CD14-positive monocyte (primary cell): Measurements from ENCODE around the gene EXD2. TPM values are rescaled to one million over a fixed set of nuclear protein-coding genes. Genes with fewer than 3 reads are reported as not detected.

Experiments used
- DNase-seq, 3 donors: peaks; one replicate each; pipeline ENCODE4 v3.0.0-alpha.2; 2011 to 2022
- H2AFZ ChIP-seq: 2 replicates; pipeline ENCODE4 v1.6.0; 2012; ENCODE audit warnings: mild to moderate bottlenecking, low read depth, low read length, inconsistent platforms; ENCODE audit not compliant: insufficient read depth, poor library complexity, severe bottlenecking
- H3K27ac ChIP-seq, 2 donors: 1 replicate in 1 of 2; 2 replicates in 1 of 2; pipeline ENCODE4 v1.5.1; 2012 to 2013; ENCODE audit warnings: low read length in 2 of 2, control low read depth in 1 of 2, inconsistent platforms in 1 of 2, low read depth in 1 of 2, mild to moderate bottlenecking in 1 of 2
- H3K27me3 ChIP-seq, 2 donors: one replicate each; pipeline versions ENCODE4 v1.6.0 to v1.6.1; 2011 to 2013; ENCODE audit warnings: low read length in 2 of 2; ENCODE audit not compliant: control insufficient read depth in 2 of 2, insufficient read depth in 2 of 2
- H3K36me3 ChIP-seq, 2 donors: replicated peaks in 1 of 2; 1 replicate in 1 of 2; 2 replicates in 1 of 2; pipeline versions ENCODE4 v1.5.1 to v1.6.1; 2012 to 2013; ENCODE audit warnings: low read length in 2 of 2, control low read depth in 1 of 2, inconsistent platforms in 1 of 2, mild to moderate bottlenecking in 1 of 2; ENCODE audit not compliant: insufficient read depth in 2 of 2, control insufficient read depth in 1 of 2
- H3K4me1 ChIP-seq, 2 donors: 1 replicate in 1 of 2; 2 replicates in 1 of 2; pipeline versions ENCODE4 v1.5.1 to v1.6.1; 2012 to 2013; ENCODE audit warnings: low read length in 2 of 2, control low read depth in 1 of 2, inconsistent platforms in 1 of 2, mild to moderate bottlenecking in 1 of 2, moderate library complexity in 1 of 2; ENCODE audit not compliant: insufficient read depth in 2 of 2, control insufficient read depth in 1 of 2
- H3K4me2 ChIP-seq: replicated peaks from 2 replicates; pipeline ENCODE3; 2012; ENCODE audit warnings: low read length, moderate library complexity, mild to moderate bottlenecking; ENCODE audit not compliant: poor library complexity, severe bottlenecking; ENCODE audit errors: extremely low read depth
- H3K4me3 ChIP-seq, 3 experiments: fragments of 200-600 bp in 1 of 3; sonication (generic) in 1 of 3; replicated peaks in 1 of 3; 1 replicate in 2 of 3; 2 replicates in 1 of 3; pipeline ENCODE4 v1.5.1; 2011 to 2013; ENCODE audit warnings: low read length in 3 of 3, mild to moderate bottlenecking in 3 of 3, control low read depth in 2 of 3, low read depth in 2 of 3, inconsistent platforms in 1 of 3, moderate library complexity in 1 of 3
- H3K79me2 ChIP-seq: 2 replicates; pipeline ENCODE4 v1.6.0; 2012; ENCODE audit warnings: mild to moderate bottlenecking, control low read depth, inconsistent platforms, low read length, moderate library complexity; ENCODE audit not compliant: insufficient read depth
- H3K9ac ChIP-seq: 2 replicates; pipeline ENCODE4 v1.6.0; 2017; ENCODE audit warnings: low read length, mild to moderate bottlenecking; ENCODE audit not compliant: insufficient read depth, poor library complexity, severe bottlenecking
- H3K9me3 ChIP-seq, 2 donors: replicated peaks in 1 of 2; 1 replicate in 1 of 2; 2 replicates in 1 of 2; pipeline versions ENCODE4 v1.5.1 to v1.6.1; 2012 to 2013; ENCODE audit warnings: low read length in 2 of 2, control low read depth in 1 of 2; ENCODE audit not compliant: control insufficient read depth in 1 of 2, insufficient read depth in 1 of 2
- H4K20me1 ChIP-seq: 2 replicates; pipeline ENCODE4 v1.6.0; 2012; ENCODE audit warnings: mild to moderate bottlenecking, low read length, control low read depth, moderate library complexity; ENCODE audit not compliant: insufficient read depth
- H3K27ac Mint-ChIP-seq, 7 donors: one replicate each; pipeline ENCODE4 v1.8.0; 2020; ENCODE audit warnings: mild to moderate bottlenecking in 7 of 7, mixed read lengths in 7 of 7, moderate library complexity in 6 of 7, inconsistent platforms in 2 of 7
- H3K27me3 Mint-ChIP-seq, 3 donors: one replicate each; pipeline ENCODE4 v1.8.0; 2021 to 2022; ENCODE audit warnings: low read depth in 3 of 3, mild to moderate bottlenecking in 3 of 3, mixed read lengths in 3 of 3, moderate library complexity in 3 of 3, inconsistent platforms in 1 of 3
- H3K36me3 Mint-ChIP-seq, 2 donors: one replicate each; pipeline ENCODE4 v1.8.0; 2020; ENCODE audit warnings: mixed read lengths in 2 of 2, inconsistent platforms in 1 of 2, mild to moderate bottlenecking in 1 of 2
- H3K4me1 Mint-ChIP-seq: one replicate; pipeline ENCODE4 v1.8.0; 2020; ENCODE audit warnings: mild to moderate bottlenecking, mixed read lengths
- H3K4me3 Mint-ChIP-seq, 2 donors: one replicate each; pipeline ENCODE4 v1.8.0; 2020; ENCODE audit warnings: mild to moderate bottlenecking in 2 of 2, mixed read lengths in 2 of 2, moderate library complexity in 1 of 2
- H3K9me3 Mint-ChIP-seq, 7 donors: one replicate each; pipeline ENCODE4 v1.8.0; 2020 to 2022; ENCODE audit warnings: mixed read lengths in 7 of 7, mild to moderate bottlenecking in 6 of 7, moderate library complexity in 6 of 7, inconsistent platforms in 2 of 7
- CTCF ChIP-seq: fragments of 200-600 bp; IDR thresholded peaks from one replicate; pipeline ENCODE4 v1.8.0; 2022; ENCODE audit warnings: antibody characterized with exemption, mild to moderate bottlenecking
- WGBS: methylation state at CpG from one replicate; pipeline ENCODE4 v1.1.5; 2013; ENCODE audit warnings: missing lambda C conversion rate; ENCODE audit not compliant: insufficient coverage; 5-methylcytosine and 5-hydroxymethylcytosine counted together
- intact Hi-C, 2 donors: fragments of 100-400 bp; cut with micrococcal nuclease; formaldehyde crosslinking; loops; one replicate each; pipeline versions ENCODE4 v1.15.0 to v1.15.1; 2023
- polyA plus RNA-seq, 3 donors: library from polyadenylated mRNA; depleted of rRNA in 1 of 3; unstranded in 2 of 3; stranded (reverse) in 1 of 3; fragments of 300-500 nt in 2 of 3; fragments of >200 nt in 1 of 3; fragmentation: Illumina TruSeq in 2 of 3; gene quantifications; 1 replicate in 2 of 3; 2 replicates in 1 of 3; pipeline ENCODE4 v1.2.3, GENCODE V29; 2012 to 2021

EXD2 gene
- polyA plus RNA-seq, 3 donors, result 2.3 to 4.0 (median 3.1) TPM

- no peaks in the 10 kb centered on the region for H4K20me1 ChIP-seq
- TF ChIP-seq CTCF, result no peak
- no peak overlapping the region for H3K4me2 ChIP-seq
- no peaks in the 10 kb centered on the region for H3K79me2 ChIP-seq
- Mint-ChIP-seq H3K27me3 (peaks cover 0 to 3% (median 0%) of the 10 kb centered on the region in 3 donors), H3K36me3 (peaks cover 13 to 14% of the 10 kb centered on the region in 2 donors), H3K9me3 (no peaks in the 10 kb centered on the region), H3K4me3 (no peak overlapping the region), H3K27ac (no peak overlapping the region), H3K4me1 (peaks cover 3% of the 10 kb centered on the region)
- intact Hi-C loops, result no loop called here
- H3K9me3 ChIP-seq, result no peaks in the 10 kb centered on the region
- no peak overlapping the region for H3K9ac ChIP-seq
- no peak overlapping the region for H3K27ac ChIP-seq
- H3K36me3 ChIP-seq, result peaks cover 0 to 22% of the 10 kb centered on the region in 2 donors
- no peaks in the 10 kb centered on the region for H3K27me3 ChIP-seq
- no peak for DNase-seq
- no peaks in the 10 kb centered on the region for H3K4me1 ChIP-seq
- WGBS, result no CpG with 5 or more reads among the region's 2 CpGs
- no peak overlapping the region for H2AFZ ChIP-seq
- no peak overlapping the region for H3K4me3 ChIP-seq
Observed at GRCh38 chr14:69226736-69227135, 35.4 kb downstream of the EXD2 start.

GRCh38 chr14:69231486-69231885, 40.2 kb downstream of the EXD2 start:
- TF ChIP-seq CTCF, result no peak
- Histone ChIP-seq H3K36me3 (peaks cover 13 to 48% of the 10 kb centered on the region in 2 donors), H2AFZ (no peak overlapping the region), H3K79me2 (no peaks in the 10 kb centered on the region), H4K20me1 (no peaks in the 10 kb centered on the region), H3K4me1 (no peaks in the 10 kb centered on the region), H3K9me3 (no peaks in the 10 kb centered on the region), H3K9ac (no peak overlapping the region), H3K27me3 (no peaks in the 10 kb centered on the region), H3K4me2 (no peak overlapping the region), H3K4me3 (no peak overlapping the region), H3K27ac (no peak overlapping the region)
- peaks cover 0 to 3% (median 0%) of the 10 kb centered on the region in 3 donors for H3K27me3 Mint-ChIP-seq
- H3K9me3 Mint-ChIP-seq, result no peaks in the 10 kb centered on the region
- H3K4me3 Mint-ChIP-seq, result no peak overlapping the region
- intact Hi-C loops, result no loop called here
- peaks cover 18 to 24% of the 10 kb centered on the region in 2 donors for H3K36me3 Mint-ChIP-seq
- 86% methylated on average over 1 of the region's 2 CpGs for WGBS
- H3K27ac Mint-ChIP-seq, result no peak overlapping the region
- H3K4me1 Mint-ChIP-seq, result peaks cover 3% of the 10 kb centered on the region
- no peak for DNase-seq
